Activated CD4-positive, alpha-beta T cell treated with anti-CD3 and anti-CD28 coated beads for 36 hours (primary cell): ENCODE data around the gene EEF1A2. TPM values are rescaled to one million over a fixed set of nuclear protein-coding genes. Genes with fewer than 3 reads are reported as not detected.

Experiments
- ATAC-seq: fragments of 200-7000 bp; cut with Tn5 transposase; one replicate; pipeline ENCODE4 v1.10.0; 2021; ENCODE audit warnings: mild to moderate bottlenecking, moderate library complexity
- CTCF ChIA-PET: fragments of 350-600 bp; sonication (Branson Sonifier 250); formaldehyde crosslinking; loops from one replicate; lab custom pipeline; 2021; ENCODE audit warnings: antibody characterized with exemption; lab: Charles Lee
- POLR2A ChIA-PET: fragments of 350-600 bp; sonication (Branson Sonifier 250); formaldehyde crosslinking; loops from one replicate; lab custom pipeline; 2021; ENCODE audit warnings: antibody characterized with exemption, inconsistent platforms; lab: Charles Lee
- DNase-seq: peaks from one replicate; pipeline ENCODE4 v3.0.0-alpha.2; 2020
- H3K27ac Mint-ChIP-seq: one replicate; pipeline ENCODE4 v1.8.0; 2021; ENCODE audit warnings: mixed read lengths
- H3K27me3 Mint-ChIP-seq: one replicate; pipeline ENCODE4 v1.8.0; 2021; ENCODE audit warnings: mixed read lengths
- H3K36me3 Mint-ChIP-seq: one replicate; pipeline ENCODE4 v1.8.0; 2021; ENCODE audit warnings: low read depth, mixed read lengths
- H3K4me1 Mint-ChIP-seq: one replicate; pipeline ENCODE4 v1.8.0; 2021; ENCODE audit warnings: mixed read lengths
- H3K4me3 Mint-ChIP-seq: one replicate; pipeline ENCODE4 v1.8.0; 2021; ENCODE audit warnings: mild to moderate bottlenecking, moderate library complexity, mixed read lengths
- H3K9me3 Mint-ChIP-seq: one replicate; pipeline ENCODE4 v1.8.0; 2021; ENCODE audit warnings: low read depth, mixed read lengths
- intact Hi-C, 2 experiments: fragments of 100-400 bp; cut with DNase I in 1 of 2; cut with micrococcal nuclease in 1 of 2; formaldehyde crosslinking; loops; one replicate each; pipeline versions ENCODE4 v1.14.2 to v1.15.1; 2022 to 2024; cut with DNase I, micrococcal nuclease
- total RNA-seq, 2 experiments: library from RNA; stranded (reverse); gene quantifications; one replicate each; pipeline ENCODE4 v1.2.3, GENCODE V29; 2021

Gene EEF1A2
- total RNA-seq, 2 experiments from 2014 or later: 0.69 to 0.81 TPM

- Mint-ChIP-seq H3K4me3 (no peak overlapping the region), H3K4me1 (peaks cover 2% of the 10 kb centered on the region), H3K9me3 (no peaks in the 10 kb centered on the region), H3K27me3 (peaks cover 25% of the 10 kb centered on the region), H3K27ac (no peak overlapping the region), H3K36me3 (no peaks in the 10 kb centered on the region)
- DNase-seq (no peak), ATAC-seq (no peak)
- ChIA-PET CTCF (no interaction called here), POLR2A (no interaction called here)
- intact Hi-C loops: no loop called here
These were observed 27.7 kb downstream of the EEF1A2 start for GRCh38 chr20:63471002-63471716.

- ChIA-PET CTCF (no interaction called here), POLR2A (no interaction called here)
- intact Hi-C loops: no loop called here
- no peak overlapping the region for H3K27ac Mint-ChIP-seq
- H3K9me3 Mint-ChIP-seq: no peaks in the 10 kb centered on the region
- H3K36me3 Mint-ChIP-seq: no peaks in the 10 kb centered on the region
- ATAC-seq (no peak), DNase-seq (no peak)
- peaks cover 2% of the 10 kb centered on the region for H3K4me1 Mint-ChIP-seq
- H3K27me3 Mint-ChIP-seq: peaks cover 25% of the 10 kb centered on the region
- H3K4me3 Mint-ChIP-seq: no peak overlapping the region
These were observed 28.5 kb downstream of the EEF1A2 start for GRCh38 chr20:63470410-63470809.

GRCh38 chr20:63469713-63470101 lies 29.2 kb downstream of the EEF1A2 start:
- H3K27ac Mint-ChIP-seq: no peak overlapping the region
- POLR2A ChIA-PET: no interaction called here

GRCh38 chr20:63469019-63469712 lies 29.7 kb downstream of the EEF1A2 start:
- no peak for DNase-seq
- Mint-ChIP-seq H3K9me3 (no peaks in the 10 kb centered on the region), H3K27ac (no peak overlapping the region), H3K36me3 (no peaks in the 10 kb centered on the region), H3K4me3 (no peak overlapping the region), H3K4me1 (peaks cover 2% of the 10 kb centered on the region), H3K27me3 (peaks cover 23% of the 10 kb centered on the region)
- ChIA-PET CTCF (no interaction called here), POLR2A (no interaction called here)
- no peak for ATAC-seq
- intact Hi-C loops: no loop called here

More at GRCh38 chr20:63469713-63470101, 29.2 kb downstream of the EEF1A2 start:
- no peaks in the 10 kb centered on the region for H3K9me3 Mint-ChIP-seq
- CTCF ChIA-PET: no interaction called here
- no peak for ATAC-seq
- no peak overlapping the region for H3K4me3 Mint-ChIP-seq
- H3K27me3 Mint-ChIP-seq: peaks cover 23% of the 10 kb centered on the region
- H3K36me3 Mint-ChIP-seq: no peaks in the 10 kb centered on the region
- H3K4me1 Mint-ChIP-seq: peaks cover 2% of the 10 kb centered on the region
- intact Hi-C loops: no loop called here
- no peak for DNase-seq

GRCh38 chr20:63468421-63468820 lies 30.5 kb downstream of the EEF1A2 start:
- DNase-seq (no peak), ATAC-seq (no peak)
- intact Hi-C loops: no loop called here
- Mint-ChIP-seq H3K27me3 (peaks cover 21% of the 10 kb centered on the region), H3K9me3 (no peaks in the 10 kb centered on the region), H3K27ac (no peak overlapping the region), H3K4me1 (no peaks in the 10 kb centered on the region), H3K36me3 (no peaks in the 10 kb centered on the region), H3K4me3 (no peak overlapping the region)
- CTCF ChIA-PET: no interaction called here
- POLR2A ChIA-PET: no interaction called here

- no peaks in the 10 kb centered on the region for H3K36me3 Mint-ChIP-seq
- no peak overlapping the region for H3K4me3 Mint-ChIP-seq
- no peaks in the 10 kb centered on the region for H3K9me3 Mint-ChIP-seq
- DNase-seq: no peak
- peaks cover 28% of the 10 kb centered on the region for H3K27me3 Mint-ChIP-seq
- H3K27ac Mint-ChIP-seq: no peak overlapping the region
- H3K4me1 Mint-ChIP-seq: no peaks in the 10 kb centered on the region
- POLR2A ChIA-PET: no interaction called here
- ATAC-seq: no peak
- intact Hi-C loops: no loop called here
- CTCF ChIA-PET: no interaction called here
These were observed 31.4 kb downstream of the EEF1A2 start for GRCh38 chr20:63467294-63468083.

GRCh38 chr20:63466861-63467260 lies 32.0 kb downstream of the EEF1A2 start:
- H3K27ac Mint-ChIP-seq: no peak overlapping the region
- DNase-seq: no peak
- no peaks in the 10 kb centered on the region for H3K36me3 Mint-ChIP-seq
- intact Hi-C loops: no loop called here
- H3K4me3 Mint-ChIP-seq: no peak overlapping the region
- no peaks in the 10 kb centered on the region for H3K9me3 Mint-ChIP-seq
- H3K27me3 Mint-ChIP-seq: peaks cover 29% of the 10 kb centered on the region
- ATAC-seq: no peak
- ChIA-PET POLR2A (no interaction called here), CTCF (no interaction called here)
- no peaks in the 10 kb centered on the region for H3K4me1 Mint-ChIP-seq

GRCh38 chr20:63466250-63466825 lies 32.5 kb downstream of the EEF1A2 start:
- CTCF ChIA-PET: no interaction called here
- no peaks in the 10 kb centered on the region for H3K9me3 Mint-ChIP-seq
- intact Hi-C loops: no loop called here
- H3K27ac Mint-ChIP-seq: no peak overlapping the region
- ATAC-seq (no peak), DNase-seq (no peak)
- H3K36me3 Mint-ChIP-seq: no peaks in the 10 kb centered on the region
- no peak overlapping the region for H3K4me3 Mint-ChIP-seq
- no peaks in the 10 kb centered on the region for H3K4me1 Mint-ChIP-seq
- H3K27me3 Mint-ChIP-seq: peaks cover 29% of the 10 kb centered on the region
- POLR2A ChIA-PET: no interaction called here

GRCh38 chr20:63465380-63466249 lies 33.3 kb downstream of the EEF1A2 start:
- Mint-ChIP-seq H3K27ac (no peak overlapping the region), H3K36me3 (no peaks in the 10 kb centered on the region), H3K4me3 (no peak overlapping the region), H3K4me1 (no peaks in the 10 kb centered on the region), H3K9me3 (no peaks in the 10 kb centered on the region), H3K27me3 (peaks cover 30% of the 10 kb centered on the region)
- CTCF ChIA-PET: no interaction called here
- intact Hi-C loops: no loop called here
- POLR2A ChIA-PET: no interaction called here
- no peak for ATAC-seq
- no peak for DNase-seq

GRCh38 chr20:63464289-63464635 lies 34.6 kb downstream of the EEF1A2 start:
- no peaks in the 10 kb centered on the region for H3K4me1 Mint-ChIP-seq
- intact Hi-C loops: no loop called here
- ChIA-PET CTCF (interaction anchor here (0.7 to 1.0 kb wide), 2 partner anchors 11 to 28 kb away, joined by 3 to 5 read pairs; no protein-coding TSS in a partner anchor), POLR2A (no interaction called here)
- H3K9me3 Mint-ChIP-seq: no peaks in the 10 kb centered on the region
- DNase-seq: no peak
- H3K27ac Mint-ChIP-seq: no peak overlapping the region
- H3K27me3 Mint-ChIP-seq: peaks cover 27% of the 10 kb centered on the region
- no peaks in the 10 kb centered on the region for H3K36me3 Mint-ChIP-seq
- ATAC-seq: no peak
- no peak overlapping the region for H3K4me3 Mint-ChIP-seq
